GM19099 (cell line): ENCODE data around the gene AHCTF1.

ENCODE experiments used
- POLR2A ChIP-seq: IDR thresholded peaks from 3 replicates; pipeline ENCODE4 v1.6.1; 2011; ENCODE audit warnings: low read depth; ENCODE audit not compliant: insufficient read length; ENCODE audit errors: extremely low read depth

Gene AHCTF1

GRCh38 chr1:246814890-246815289, 116.9 kb downstream of the AHCTF1 start:
- TF ChIP-seq POLR2A = no peak

GRCh38 chr1:246811985-246812384, 119.8 kb downstream of the AHCTF1 start:
- TF ChIP-seq POLR2A = no peak

- TF ChIP-seq POLR2A = no peak
Measured at GRCh38 chr1:246809473-246809872, 122.3 kb downstream of the AHCTF1 start.

GRCh38 chr1:246805135-246805716, 126.5 kb downstream of the AHCTF1 start:
- no peak for TF ChIP-seq POLR2A

GRCh38 chr1:246803883-246804282, 127.9 kb downstream of the AHCTF1 start:
- no peak for TF ChIP-seq POLR2A

- TF ChIP-seq POLR2A = no peak
Measured at GRCh38 chr1:246803373-246803772, 128.4 kb downstream of the AHCTF1 start.

GRCh38 chr1:246801241-246802020, 130.3 kb downstream of the AHCTF1 start:
- TF ChIP-seq POLR2A = no peak

GRCh38 chr1:246800756-246801155, 131.0 kb downstream of the AHCTF1 start:
- no peak for TF ChIP-seq POLR2A

GRCh38 chr1:246800356-246800755, 131.4 kb downstream of the AHCTF1 start:
- TF ChIP-seq POLR2A = no peak

GRCh38 chr1:246798606-246799496, 132.9 kb downstream of the AHCTF1 start:
- no peak for TF ChIP-seq POLR2A

GRCh38 chr1:246798107-246798506, 133.6 kb downstream of the AHCTF1 start:
- TF ChIP-seq POLR2A = no peak

- TF ChIP-seq POLR2A = no peak
Measured at GRCh38 chr1:246797597-246797996, 134.2 kb downstream of the AHCTF1 start.

GRCh38 chr1:246797157-246797556, 134.6 kb downstream of the AHCTF1 start:
- no peak for TF ChIP-seq POLR2A

- no peak for TF ChIP-seq POLR2A
Measured at GRCh38 chr1:246795906-246796694, 135.6 kb downstream of the AHCTF1 start.
